H1 (cell line): ENCODE measurements around the gene TMEM115. TPM values are rescaled to one million over a fixed set of nuclear protein-coding genes. Genes with fewer than 3 reads are reported as not detected.

Experiments
- CTCF ChIA-PET: fragments of 300-600 bp; sonication (Branson Sonifier 250); formaldehyde crosslinking; loops from one replicate; lab custom pipeline; 2021; ENCODE audit not compliant: partially characterized antibody; lab: Charles Lee
- POLR2A ChIA-PET: fragments of 300-600 bp; sonication (Branson Sonifier 250); formaldehyde crosslinking; loops from one replicate; lab custom pipeline; 2021; ENCODE audit warnings: inconsistent platforms; ENCODE audit not compliant: partially characterized antibody; lab: Charles Lee
- DNase-seq, 2 experiments: peaks; one replicate each; pipeline versions ENCODE4 v3.0.0 to v3.0.0-alpha.2; 2010 to 2022; ENCODE audit warnings: low spot score in 2 of 2, low read depth in 1 of 2, mixed read lengths in 1 of 2
- FAIRE-seq: peaks from 2 replicates; lab custom pipeline; 2011; peaks lifted over from hg19 to GRCh38; lab: Jason Lieb, UNC
- H2AFZ ChIP-seq: 2 replicates; pipeline ENCODE4 v1.8.1; 2012; ENCODE audit warnings: low read length, inconsistent platforms
- H2AK5ac ChIP-seq: 2 replicates; pipeline ENCODE4 v1.6.1; 2013; ENCODE audit warnings: low read depth, low read length
- H2BK120ac ChIP-seq: replicated peaks from 2 replicates; pipeline ENCODE3; 2013; ENCODE audit warnings: low read depth, low read length, inconsistent platforms
- H2BK12ac ChIP-seq: 2 replicates; pipeline ENCODE4 v1.6.1; 2013; ENCODE audit warnings: low read depth, low read length
- H2BK15ac ChIP-seq: 2 replicates; pipeline ENCODE4 v1.6.1; 2013; ENCODE audit warnings: low read length
- H2BK20ac ChIP-seq: 2 replicates; pipeline ENCODE4 v1.6.1; 2013; ENCODE audit warnings: low read length
- H2BK5ac ChIP-seq: 2 replicates; pipeline ENCODE4 v1.6.1; 2013; ENCODE audit warnings: low read depth, low read length
- H3K14ac ChIP-seq: 2 replicates; pipeline ENCODE4 v1.6.1; 2013; ENCODE audit warnings: inconsistent platforms; ENCODE audit not compliant: insufficient read length
- H3K18ac ChIP-seq: 2 replicates; pipeline ENCODE4 v1.6.1; 2013; ENCODE audit warnings: low read length; ENCODE audit errors: extremely low read depth
- H3K23ac ChIP-seq: 2 replicates; pipeline ENCODE4 v1.6.1; 2013; ENCODE audit warnings: inconsistent platforms; ENCODE audit not compliant: insufficient read length
- H3K23me2 ChIP-seq: 2 replicates; pipeline ENCODE4 v1.6.1; 2013; ENCODE audit warnings: low read depth, low read length
- H3K27ac ChIP-seq: 2 replicates; pipeline ENCODE4 v1.6.1; 2011; ENCODE audit warnings: low read depth, low read length, inconsistent platforms
- H3K27me3 ChIP-seq, 4 experiments: replicated peaks in 1 of 4; 1 replicate in 1 of 4; 2 replicates in 3 of 4; pipeline versions ENCODE4 v1.6.1 to v1.8.1; 2011 to 2013; ENCODE audit warnings: low read length in 3 of 4, mild to moderate bottlenecking in 3 of 4, inconsistent platforms in 2 of 4, mixed read lengths in 2 of 4, moderate library complexity in 1 of 4; ENCODE audit not compliant: control insufficient read depth in 3 of 4, insufficient read depth in 3 of 4; ENCODE audit errors: extremely low read depth in 1 of 4
- H3K36me3 ChIP-seq, 4 experiments: 2 replicates each; pipeline versions ENCODE4 v1.6.1 to v1.8.1; 2011 to 2013; ENCODE audit warnings: mild to moderate bottlenecking in 4 of 4, low read length in 3 of 4, moderate library complexity in 2 of 4, control low read depth in 1 of 4, inconsistent platforms in 1 of 4; ENCODE audit not compliant: insufficient read depth in 4 of 4, control insufficient read depth in 2 of 4
- H3K4ac ChIP-seq: replicated peaks from 2 replicates; pipeline ENCODE3; 2013; ENCODE audit warnings: low read length, low read depth, mixed read lengths, inconsistent platforms; ENCODE audit not compliant: insufficient read length
- H3K4me1 ChIP-seq, 4 experiments: replicated peaks in 1 of 4; 1 replicate in 1 of 4; 2 replicates in 3 of 4; pipeline versions ENCODE4 v1.6.1 to v1.8.1; 2011 to 2013; ENCODE audit warnings: low read length in 3 of 4, inconsistent platforms in 2 of 4, mixed read lengths in 1 of 4; ENCODE audit not compliant: insufficient read depth in 4 of 4, control insufficient read depth in 3 of 4
- H3K4me2 ChIP-seq, 2 experiments: 2 replicates each; pipeline versions ENCODE4 v1.6.1 to v1.8.1; 2011 to 2013; ENCODE audit warnings: low read depth in 2 of 2, low read length in 2 of 2, control low read depth in 1 of 2, inconsistent platforms in 1 of 2, mild to moderate bottlenecking in 1 of 2; ENCODE audit not compliant: insufficient read depth in 1 of 2
- H3K4me3 ChIP-seq, 4 experiments: fragments of 200-600, 300-600 bp in 1 of 4; sonication (generic), shearing (Covaris generic), sonication (Bioruptor Twin) in 1 of 4; 2 replicates each; pipeline versions ENCODE4 v1.5.1 to v1.8.1; 2011 to 2016; ENCODE audit warnings: low read length in 4 of 4, low read depth in 3 of 4, control low read depth in 2 of 4, inconsistent platforms in 2 of 4, mild to moderate bottlenecking in 2 of 4, mixed read lengths in 1 of 4, moderate library complexity in 1 of 4; ENCODE audit not compliant: insufficient read depth in 2 of 4; ENCODE audit errors: extremely low read depth in 1 of 4
- H3K56ac ChIP-seq: replicated peaks from 2 replicates; pipeline ENCODE3; 2013; ENCODE audit warnings: low read depth, mild to moderate bottlenecking, mixed read lengths, low read length, inconsistent platforms; ENCODE audit not compliant: insufficient read length
- H3K79me1 ChIP-seq: 2 replicates; pipeline ENCODE4 v1.6.1; 2013; ENCODE audit warnings: low read depth, low read length, control low read depth
- H3K79me2 ChIP-seq, 2 experiments: 2 replicates each; pipeline versions ENCODE4 v1.6.1 to v1.8.1; 2012 to 2013; ENCODE audit warnings: low read length in 2 of 2, mild to moderate bottlenecking in 2 of 2, inconsistent platforms in 1 of 2; ENCODE audit not compliant: insufficient read depth in 2 of 2, control insufficient read depth in 1 of 2
- H3K9ac ChIP-seq, 4 experiments: replicated peaks in 1 of 4; 1 replicate in 1 of 4; 2 replicates in 3 of 4; pipeline versions ENCODE4 v1.6.1 to v1.8.1; 2011 to 2013; ENCODE audit warnings: low read depth in 3 of 4, low read length in 3 of 4, control low read depth in 2 of 4, mild to moderate bottlenecking in 2 of 4, moderate library complexity in 2 of 4, inconsistent platforms in 1 of 4; ENCODE audit errors: extremely low read depth in 1 of 4
- H3K9me3 ChIP-seq, 2 experiments: 2 replicates each; pipeline versions ENCODE4 v1.6.1 to v1.8.1; 2012 to 2013; ENCODE audit warnings: mild to moderate bottlenecking in 2 of 2, moderate library complexity in 2 of 2, control low read depth in 1 of 2, inconsistent platforms in 1 of 2, low read depth in 1 of 2, low read length in 1 of 2, mixed read lengths in 1 of 2; ENCODE audit not compliant: insufficient read depth in 2 of 2
- H4K20me1 ChIP-seq, 2 experiments: replicated peaks in 1 of 2; 2 replicates each; pipeline versions ENCODE3 to v1.8.1; 2011 to 2013; ENCODE audit warnings: inconsistent platforms in 2 of 2, low read length in 2 of 2, mild to moderate bottlenecking in 1 of 2; ENCODE audit not compliant: insufficient read depth in 2 of 2, control insufficient read depth in 1 of 2
- H4K5ac ChIP-seq: 2 replicates; pipeline ENCODE4 v1.6.1; 2013; ENCODE audit warnings: low read length, low read depth, mixed read lengths, inconsistent platforms; ENCODE audit not compliant: insufficient read length
- H4K8ac ChIP-seq: 2 replicates; pipeline ENCODE4 v1.8.0; 2013; ENCODE audit warnings: mild to moderate bottlenecking, moderate library complexity, low read length, inconsistent platforms; ENCODE audit not compliant: insufficient read depth; ENCODE audit errors: extremely low read depth
- H4K91ac ChIP-seq: replicated peaks from 2 replicates; pipeline ENCODE3; 2013; ENCODE audit warnings: low read length, mixed read lengths, inconsistent platforms; ENCODE audit not compliant: insufficient read length
- BCL11A ChIP-seq, 2 experiments: IDR thresholded peaks; one replicate each; pipeline ENCODE4 v1.6.1; 2011; ENCODE audit warnings: low read depth in 2 of 2, low read length in 2 of 2, mild to moderate bottlenecking in 2 of 2
- CBX5 ChIP-seq: fragments of 300-800, 300-1000 bp; sonication (generic); IDR thresholded peaks from 2 replicates; pipeline ENCODE4 v1.7.1; 2016; ENCODE audit warnings: antibody characterized with exemption, low read length, low read depth
- POLR2A ChIP-seq, 2 experiments: IDR thresholded peaks; 1 replicate in 1 of 2; 2 replicates in 1 of 2; pipeline ENCODE4 v1.6.1; 2011; ENCODE audit warnings: low read depth in 2 of 2, low read length in 2 of 2, mild to moderate bottlenecking in 2 of 2; ENCODE audit errors: control extremely low read depth in 1 of 2
- POU5F1 ChIP-seq: IDR thresholded peaks from 2 replicates; pipeline ENCODE4 v1.6.1; 2011; ENCODE audit warnings: low read depth, mild to moderate bottlenecking, low read length, moderate library complexity
- RFX5 ChIP-seq: IDR thresholded peaks from 2 replicates; pipeline ENCODE4 v1.6.1; 2011; ENCODE audit warnings: low read depth, low read length, improper control_type of control experiment, borderline replicate concordance
- SP1 ChIP-seq: IDR thresholded peaks from 2 replicates; pipeline ENCODE4 v1.6.1; 2011; ENCODE audit warnings: low read depth, low read length
- WGBS, 2 experiments: shearing (Covaris generic) in 1 of 2; methylation state at CpG; one replicate each; pipeline versions ENCODE4 v1.1.6 to v1.1.7; 2013 to 2015; ENCODE audit warnings: low lambda C conversion rate in 2 of 2, mixed read lengths in 2 of 2, inconsistent platforms in 1 of 2, low coverage in 1 of 2, missing lambda C conversion rate in 1 of 2; ENCODE audit not compliant: insufficient replicate concordance in 2 of 2, insufficient coverage in 1 of 2, insufficient read length in 1 of 2; ENCODE audit errors: extremely low coverage in 1 of 2, missing lambda C conversion rate in 1 of 2; 5-methylcytosine and 5-hydroxymethylcytosine counted together
- polyA plus RNA-seq, 7 experiments: library from polyadenylated mRNA; depleted of rRNA in 3 of 7; stranded (reverse) in 5 of 7; unstranded in 2 of 7; fragments of >200 nt in 5 of 7; fragments of 200-250 nt in 2 of 7; gene quantifications; 1 replicate in 5 of 7; 2 replicates in 1 of 7; 4 replicates in 1 of 7; pipeline versions ENCODE4 v1.2.1 to v1.2.3, GENCODE V29; 2011 to 2013; ENCODE audit warnings: missing spikeins in 2 of 7, mixed read lengths in 2 of 7
- total RNA-seq: library from RNA; stranded (reverse); fragmentation: NEBNext Ultra II Directional; extraction: Animal tissue kit (Norgen Biotek cat#: 25700); gene quantifications from 2 replicates; pipeline ENCODE4 v1.2.1, GENCODE V29; 2021

The TMEM115 gene
- total and polyA plus RNA-seq, 2 of the 8 experiments (the other 6 are each of a cell fraction or from before 2014, with no cell fraction given) = 25.4 to 32.4 TPM

DNA sequence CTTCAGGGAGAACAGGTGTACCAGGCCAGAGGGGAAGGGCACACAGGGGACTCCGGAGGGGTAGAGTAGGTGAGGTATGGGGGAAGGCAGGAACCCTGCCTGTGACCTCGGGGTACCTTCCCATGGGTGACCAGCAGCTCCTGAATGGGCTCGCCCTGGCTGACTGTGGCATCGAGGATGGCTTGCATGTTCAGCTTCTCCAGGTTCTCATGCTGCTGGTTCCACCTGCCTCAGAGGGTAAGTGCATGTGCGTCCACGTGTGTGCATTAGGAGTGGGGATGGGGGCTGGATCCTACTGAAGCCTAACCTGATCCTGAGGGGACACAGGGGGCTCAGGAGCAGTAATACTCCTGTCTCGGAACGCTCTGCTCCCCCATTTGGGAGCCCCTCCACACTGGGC lies 14.3 kb downstream of the TMEM115 start:
- Histone ChIP-seq H3K4me2 (peak overlapping the region; percentile 61 to 96), H2BK12ac (no peak overlapping the region), H3K79me1 (no peaks in the 10 kb centered on the region), H2BK120ac (no peak overlapping the region), H3K79me2 (no peaks in the 10 kb centered on the region), H2BK15ac (no peak overlapping the region), H2AFZ (no peak overlapping the region), H3K4me1 (peaks cover 0 to 19% (median 14%) of the 10 kb centered on the region in 4 experiments; a peak in 6 of 7 replicates), H4K8ac (no peak overlapping the region; the same call in 1 of the 2 replicates), H2AK5ac (no peak overlapping the region; the same call in 1 of the 2 replicates), H3K23me2 (peaks cover 16% of the 10 kb centered on the region), H4K5ac (no peak overlapping the region), H3K9ac (no peak overlapping the region), H3K36me3 (peaks cover 0 to 3% (median 0%) of the 10 kb centered on the region in 4 experiments; a peak in 2 of 8 replicates), H3K4ac (no peak overlapping the region), H3K27ac (no peak overlapping the region), H3K14ac (no peak overlapping the region), H4K20me1 (peaks cover 3% of the 10 kb centered on the region in 2 experiments), H2BK20ac (no peak overlapping the region), H3K56ac (no peak overlapping the region), H4K91ac (no peak overlapping the region), H3K18ac (no peak overlapping the region), H3K27me3 (peaks cover 15 to 49% (median 40%) of the 10 kb centered on the region in 4 experiments), H3K9me3 (no peaks in the 10 kb centered on the region), H2BK5ac (no peak overlapping the region), H3K23ac (no peak overlapping the region), H3K4me3 (peak overlapping the region in 3 of 4 experiments; percentile 26 to 58 (median 56); a peak in 6 of 8 replicates)
- CTCF ChIA-PET = interaction anchor here (0.5 to 13.4 kb wide), 10 partner anchors 9 to 1040 kb away, joined by 3 to 136 read pairs (median 5); no protein-coding TSS in a partner anchor
- 50% methylated on average over 6 of the region's 8 CpGs; no CpG with 5 or more reads in 1 of the 2 experiments for WGBS, 2 experiments
- TF ChIP-seq BCL11A (IDR thresholded peaks at IDR 0.05; ENCODE audit: low read depth in 2 of 2, low read length in 2 of 2) (no peak), POLR2A (IDR thresholded peaks at IDR 0.05; ENCODE audit: control extremely low read depth in 1 of 2, low read depth in 2 of 2, low read length in 2 of 2) (no peak), RFX5 (no peak), CBX5 (no peak), POU5F1 (no peak), SP1 (no peak)
- POLR2A ChIA-PET = interaction anchor here (0.8 to 1.7 kb wide), 6 partner anchors 8 to 156 kb away, joined by 3 to 9 read pairs (median 3); no protein-coding TSS in a partner anchor
- FAIRE-seq (no peak), DNase-seq (no peak)
